DOHH2 (cell line): ENCODE results near the gene RALGAPB.
"Not testable (repeated sequence)": the region's sequence is repeated elsewhere in the genome, so short reads cannot be mapped to it uniquely, and the experiment has no call there.

ENCODE experiments used
- CTCF ChIP-seq: fragments of 200-600 bp; sonication (generic); IDR thresholded peaks from one replicate; pipeline ENCODE4 v1.5.1; 2014; ENCODE audit warnings: antibody characterized with exemption, mild to moderate bottlenecking, low read depth, low read length; ENCODE audit not compliant: poor library complexity, severe bottlenecking
- EZH2phosphoT487 ChIP-seq: fragments of 200-600 bp; sonication (generic); IDR thresholded peaks from 2 replicates; pipeline ENCODE4 v1.6.1; 2017; ENCODE audit warnings: borderline replicate concordance, mild to moderate bottlenecking, antibody characterized with exemption, low read length, moderate library complexity, mixed read lengths

- TF ChIP-seq CTCF, EZH2phosphoT487: not testable (repeated sequence)
Observed at GRCh38 chr20:38432870-38433269, 39.8 kb upstream of the RALGAPB start.
